ENCODE data around the gene XPNPEP2.

XPNPEP2 gene

GRCh38 chrX:129785160-129785947, 46.6 kb downstream of the XPNPEP2 start:
- Histone ChIP-seq H3K36me3 (ENCODE audit: insufficient read depth, low read length) (no peaks in the 10 kb centered on the region), H3K9ac (ENCODE audit: low read depth, low read length) (no peak overlapping the region), H3K9me3 (ENCODE audit: control insufficient read depth, insufficient read depth, low read length) (no peaks in the 10 kb centered on the region), H3K4me1 (ENCODE audit: insufficient read depth, low read length) (no peaks in the 10 kb centered on the region; the same call in 1 of the 2 replicates)

- Histone ChIP-seq H3K4me1 (ENCODE audit: insufficient read depth, low read length) (no peaks in the 10 kb centered on the region; the same call in 1 of the 2 replicates), H3K9ac (ENCODE audit: low read depth, low read length) (no peak overlapping the region), H3K36me3 (ENCODE audit: insufficient read depth, low read length) (no peaks in the 10 kb centered on the region), H3K9me3 (ENCODE audit: control insufficient read depth, insufficient read depth, low read length) (no peaks in the 10 kb centered on the region)
Measured at GRCh38 chrX:129786210-129786651, 47.5 kb downstream of the XPNPEP2 start.

GRCh38 chrX:129787336-129788055, 48.7 kb downstream of the XPNPEP2 start:
- Histone ChIP-seq H3K36me3 (ENCODE audit: insufficient read depth, low read length) (no peaks in the 10 kb centered on the region), H3K9me3 (ENCODE audit: control insufficient read depth, insufficient read depth, low read length) (no peaks in the 10 kb centered on the region), H3K4me1 (ENCODE audit: insufficient read depth, low read length) (no peaks in the 10 kb centered on the region), H3K9ac (ENCODE audit: low read depth, low read length) (no peak overlapping the region)

GRCh38 chrX:129788527-129788926, 49.7 kb downstream of the XPNPEP2 start:
- Histone ChIP-seq H3K4me1 (ENCODE audit: insufficient read depth, low read length) (no peaks in the 10 kb centered on the region), H3K36me3 (ENCODE audit: insufficient read depth, low read length) (no peaks in the 10 kb centered on the region), H3K9me3 (ENCODE audit: control insufficient read depth, insufficient read depth, low read length) (no peaks in the 10 kb centered on the region), H3K9ac (ENCODE audit: low read depth, low read length) (no peak overlapping the region)

- Histone ChIP-seq H3K36me3 (ENCODE audit: insufficient read depth, low read length) (no peaks in the 10 kb centered on the region), H3K9me3 (ENCODE audit: control insufficient read depth, insufficient read depth, low read length) (no peaks in the 10 kb centered on the region), H3K9ac (ENCODE audit: low read depth, low read length) (no peak overlapping the region), H3K4me1 (ENCODE audit: insufficient read depth, low read length) (no peaks in the 10 kb centered on the region)
Measured at GRCh38 chrX:129790146-129790545, 51.4 kb downstream of the XPNPEP2 start.

- Histone ChIP-seq H3K9ac (ENCODE audit: low read depth, low read length) (no peak overlapping the region), H3K9me3 (ENCODE audit: control insufficient read depth, insufficient read depth, low read length) (no peaks in the 10 kb centered on the region), H3K36me3 (ENCODE audit: insufficient read depth, low read length) (no peaks in the 10 kb centered on the region), H3K4me1 (ENCODE audit: insufficient read depth, low read length) (no peaks in the 10 kb centered on the region)
Measured at GRCh38 chrX:129790808-129791207, 52.0 kb downstream of the XPNPEP2 start.

- Histone ChIP-seq H3K36me3 (ENCODE audit: insufficient read depth, low read length) (no peaks in the 10 kb centered on the region), H3K9me3 (ENCODE audit: control insufficient read depth, insufficient read depth, low read length) (no peaks in the 10 kb centered on the region), H3K9ac (ENCODE audit: low read depth, low read length) (no peak overlapping the region), H3K4me1 (ENCODE audit: insufficient read depth, low read length) (no peaks in the 10 kb centered on the region)
Measured at GRCh38 chrX:129791336-129791735, 52.6 kb downstream of the XPNPEP2 start.

GRCh38 chrX:129791961-129792570, 53.3 kb downstream of the XPNPEP2 start:
- Histone ChIP-seq H3K36me3 (ENCODE audit: insufficient read depth, low read length) (no peaks in the 10 kb centered on the region), H3K4me1 (ENCODE audit: insufficient read depth, low read length) (no peaks in the 10 kb centered on the region), H3K9ac (ENCODE audit: low read depth, low read length) (no peak overlapping the region), H3K9me3 (ENCODE audit: control insufficient read depth, insufficient read depth, low read length) (no peaks in the 10 kb centered on the region)

GRCh38 chrX:129792586-129793291, 54.0 kb downstream of the XPNPEP2 start:
- H3K36me3 ChIP-seq (ENCODE audit: insufficient read depth, low read length) = no peaks in the 10 kb centered on the region

GRCh38 chrX:129793604-129794191, 54.9 kb downstream of the XPNPEP2 start:
- Histone ChIP-seq H3K9me3 (ENCODE audit: control insufficient read depth, insufficient read depth, low read length) (peaks cover 7% of the 10 kb centered on the region), H3K4me1 (ENCODE audit: insufficient read depth, low read length) (no peaks in the 10 kb centered on the region), H3K9ac (ENCODE audit: low read depth, low read length) (no peak overlapping the region), H3K36me3 (ENCODE audit: insufficient read depth, low read length) (no peaks in the 10 kb centered on the region)

More at GRCh38 chrX:129792586-129793291, 54.0 kb downstream of the XPNPEP2 start:
- Histone ChIP-seq H3K9me3 (ENCODE audit: control insufficient read depth, insufficient read depth, low read length) (no peaks in the 10 kb centered on the region), H3K9ac (ENCODE audit: low read depth, low read length) (no peak overlapping the region), H3K4me1 (ENCODE audit: insufficient read depth, low read length) (no peaks in the 10 kb centered on the region)

- Histone ChIP-seq H3K9me3 (ENCODE audit: control insufficient read depth, insufficient read depth, low read length) (peaks cover 7% of the 10 kb centered on the region), H3K4me1 (ENCODE audit: insufficient read depth, low read length) (no peaks in the 10 kb centered on the region), H3K36me3 (ENCODE audit: insufficient read depth, low read length) (no peaks in the 10 kb centered on the region), H3K9ac (ENCODE audit: low read depth, low read length) (no peak overlapping the region)
Measured at GRCh38 chrX:129795584-129795983, 56.8 kb downstream of the XPNPEP2 start.

- H3K36me3 ChIP-seq (ENCODE audit: insufficient read depth, low read length) = no peaks in the 10 kb centered on the region
- H3K9me3 ChIP-seq (ENCODE audit: control insufficient read depth, insufficient read depth, low read length) = peaks cover 7% of the 10 kb centered on the region
Measured at GRCh38 chrX:129797251-129797906, 58.6 kb downstream of the XPNPEP2 start.

GRCh38 chrX:129798456-129798855, 59.7 kb downstream of the XPNPEP2 start:
- Histone ChIP-seq H3K36me3 (ENCODE audit: insufficient read depth, low read length) (no peaks in the 10 kb centered on the region; the same call in 1 of the 2 replicates), H3K9ac (ENCODE audit: low read depth, low read length) (no peak overlapping the region), H3K9me3 (ENCODE audit: control insufficient read depth, insufficient read depth, low read length) (peaks cover 7% of the 10 kb centered on the region), H3K4me1 (ENCODE audit: insufficient read depth, low read length) (no peaks in the 10 kb centered on the region)

More at GRCh38 chrX:129797251-129797906, 58.6 kb downstream of the XPNPEP2 start:
- no peaks in the 10 kb centered on the region for H3K4me1 ChIP-seq (ENCODE audit: insufficient read depth, low read length)
- no peak overlapping the region for H3K9ac ChIP-seq (ENCODE audit: low read depth, low read length)

Data from ES-I3 (cell line).